HG02798 (cell line): ENCODE data around the gene NAGPA.

Experiments used
- ATAC-seq: cut with Tn5 transposase; IDR thresholded peaks from one replicate; pipeline ENCODE4 v1.9.1; 2021; ENCODE audit warnings: mild to moderate bottlenecking; ENCODE audit not compliant: unreplicated experiment, poor library complexity

NAGPA gene

GRCh38 chr16:5031601-5032000, 2.1 kb downstream of the NAGPA start:
- ATAC-seq: no peak

- ATAC-seq: no peak
These were observed 3.4 kb downstream of the NAGPA start for GRCh38 chr16:5030251-5030870.

GRCh38 chr16:5028950-5029475, 4.7 kb downstream of the NAGPA start:
- ATAC-seq: no peak

- no peak for ATAC-seq
These were observed 6.0 kb downstream of the NAGPA start for GRCh38 chr16:5027575-5028235.

GRCh38 chr16:5027086-5027485, 6.6 kb downstream of the NAGPA start:
- ATAC-seq: no peak

GRCh38 chr16:5026664-5027063, 7.1 kb downstream of the NAGPA start:
- ATAC-seq: no peak

GRCh38 chr16:5025171-5025632, 8.5 kb downstream of the NAGPA start:
- ATAC-seq: no peak

GRCh38 chr16:5024632-5025031, 9.1 kb downstream of the NAGPA start:
- ATAC-seq: no peak

GRCh38 chr16:5022521-5022920, 11.2 kb downstream of the NAGPA start:
- no peak for ATAC-seq

GRCh38 chr16:5020551-5020950, 13.2 kb downstream of the NAGPA start:
- no peak for ATAC-seq

- no peak for ATAC-seq
These were observed 14.0 kb downstream of the NAGPA start for GRCh38 chr16:5019775-5020174.

GRCh38 chr16:5018793-5019192, 14.9 kb downstream of the NAGPA start:
- no peak for ATAC-seq

GRCh38 chr16:5017678-5017969, 16.1 kb downstream of the NAGPA start:
- no peak for ATAC-seq

- ATAC-seq: no peak
These were observed 16.6 kb downstream of the NAGPA start for GRCh38 chr16:5016967-5017677.

GRCh38 chr16:5015887-5016286, 17.8 kb downstream of the NAGPA start:
- ATAC-seq: no peak

GRCh38 chr16:5015351-5015750, 18.4 kb downstream of the NAGPA start:
- no peak for ATAC-seq

- no peak for ATAC-seq
These were observed 20.8 kb downstream of the NAGPA start for GRCh38 chr16:5012887-5013286.

- no peak for ATAC-seq
These were observed 22.1 kb downstream of the NAGPA start for GRCh38 chr16:5011637-5012036.

- no peak for ATAC-seq
These were observed 23.0 kb downstream of the NAGPA start for GRCh38 chr16:5010576-5011329.

- no peak for ATAC-seq
These were observed 25.4 kb downstream of the NAGPA start for GRCh38 chr16:5008311-5008731.

- ATAC-seq: no peak
These were observed 26.5 kb downstream of the NAGPA start for GRCh38 chr16:5007256-5007655.
